CD4-positive, alpha-beta T cell treated with Interleukin-12 subunit alpha and Interleukin-12 subunit beta, for 1 hour (primary cell): ENCODE measurements around the gene RGP1.

Source experiments
- DNase-seq: peaks from one replicate; pipeline ENCODE4 v3.0.0-alpha.2; 2020

Gene RGP1

DNA sequence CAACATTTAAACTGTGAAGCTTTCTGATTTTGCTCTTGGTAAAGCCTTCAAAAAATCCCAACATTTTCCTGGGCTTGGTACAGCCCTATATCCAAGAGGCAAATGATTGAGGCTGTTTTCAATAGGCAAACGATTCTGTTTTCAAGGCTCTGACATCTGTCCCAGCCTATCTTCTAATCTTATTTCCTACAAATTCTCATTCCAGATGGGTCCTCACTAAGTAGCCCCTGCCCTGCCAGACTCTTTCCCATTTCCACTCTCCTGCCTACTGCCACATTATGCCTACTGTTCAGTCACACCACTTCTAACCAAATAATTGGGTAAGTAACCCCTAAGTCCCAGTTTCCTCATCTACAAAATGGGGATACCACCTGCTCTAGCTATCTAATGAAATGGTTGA, 3.5 kb upstream of the RGP1 start:
- no peak for DNase-seq

DNA sequence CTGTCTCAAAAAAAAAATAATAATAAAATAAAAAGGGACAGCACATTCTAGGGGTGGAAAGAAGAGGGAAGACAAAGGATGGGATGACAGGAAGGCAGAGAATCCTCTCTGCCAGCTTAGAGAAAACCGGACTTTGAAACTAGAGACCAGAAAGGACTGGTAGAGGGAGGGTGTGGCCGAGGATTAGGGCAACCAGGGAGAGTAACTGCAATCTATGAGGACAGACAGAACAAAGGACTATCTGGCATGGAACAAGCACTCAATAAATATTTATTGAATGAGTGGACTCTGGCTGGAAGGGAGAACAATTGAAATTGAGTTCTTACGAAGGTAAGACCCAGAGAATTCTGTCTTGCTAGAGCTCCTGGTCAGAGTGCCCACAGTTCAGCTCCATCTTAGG, 2.5 kb upstream of the RGP1 start:
- DNase-seq = no peak

DNA sequence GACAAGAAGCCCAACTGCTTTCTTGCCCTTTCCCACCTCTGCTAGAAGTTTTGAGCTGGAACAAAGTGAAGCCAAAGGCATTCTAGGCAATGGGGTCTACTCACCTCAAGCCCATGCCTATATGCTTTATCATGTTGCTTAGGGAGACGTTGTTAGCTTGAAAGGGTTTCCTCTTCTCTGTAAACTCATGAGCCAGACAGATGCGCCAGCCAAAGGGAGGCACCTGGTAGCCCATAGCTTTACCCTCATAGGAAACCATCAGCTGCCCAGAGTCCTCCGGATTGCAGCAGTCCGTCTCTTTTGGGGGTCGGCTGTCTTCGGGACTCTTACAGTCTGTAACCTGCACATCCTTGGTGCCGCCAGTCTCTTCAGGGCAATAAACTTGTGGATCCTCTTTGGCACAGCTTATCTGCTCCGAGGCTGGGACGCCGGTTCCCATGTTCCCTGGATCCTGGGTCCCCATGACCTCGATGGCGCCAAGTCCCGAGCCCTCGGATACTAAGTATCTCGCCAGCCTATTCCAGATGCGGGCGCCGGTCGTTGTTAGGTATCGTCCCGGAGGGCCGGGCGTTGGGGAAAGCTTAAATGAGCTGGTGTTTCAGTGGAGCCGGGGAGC, 737 bp upstream of the RGP1 start:
- peak; percentile 21 for DNase-seq

DNA sequence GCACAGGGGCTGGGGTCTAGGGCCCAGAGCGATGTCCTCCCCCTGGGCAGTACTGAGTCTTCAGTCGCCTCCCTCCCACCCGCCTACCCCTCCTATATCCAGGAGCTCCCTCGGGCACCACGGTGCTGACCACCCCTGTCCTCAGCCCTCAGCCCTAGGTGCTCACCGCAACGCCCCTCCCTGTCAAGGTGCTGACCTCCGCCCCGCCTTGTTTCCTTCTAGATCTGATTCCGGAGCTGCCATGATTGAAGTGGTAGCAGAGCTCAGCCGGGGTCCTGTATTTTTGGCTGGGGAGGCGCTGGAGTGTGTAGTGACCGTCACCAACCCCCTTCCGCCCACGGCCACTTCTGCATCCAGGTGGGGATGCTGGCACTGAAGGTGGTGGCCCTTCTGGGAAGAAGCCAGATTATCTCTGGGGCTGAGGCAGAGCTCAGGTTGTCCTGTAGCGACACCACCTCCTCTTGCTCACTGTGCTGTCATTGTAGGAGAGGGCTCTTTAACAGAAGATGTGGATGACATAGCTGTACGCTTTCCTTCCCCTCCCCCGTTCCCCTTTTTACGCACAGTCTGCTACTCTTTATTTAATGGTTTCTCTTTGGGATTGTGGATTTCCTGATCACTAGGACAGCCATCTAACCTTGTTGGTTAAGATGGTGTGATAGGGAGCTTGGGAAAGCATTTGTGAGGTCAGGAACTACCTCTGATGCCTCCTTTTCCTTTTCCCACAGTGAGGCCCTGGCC, 598 bp downstream of the RGP1 start:
- DNase-seq = peak; percentile 52

DNA sequence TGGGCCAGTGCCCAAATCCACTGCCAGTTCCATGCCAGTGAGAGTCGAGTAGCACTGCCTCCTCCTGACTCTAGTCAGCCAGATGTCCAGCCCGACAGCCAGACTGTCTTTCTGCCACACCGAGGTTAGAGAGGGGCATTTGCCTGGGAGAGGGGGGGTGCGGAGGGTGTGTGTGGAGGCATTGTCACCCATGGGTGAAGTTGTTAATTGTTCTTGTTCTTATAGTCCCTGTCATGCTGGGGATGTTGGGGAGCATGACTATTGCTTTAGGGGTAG, 1.1 kb downstream of the RGP1 start:
- DNase-seq = no peak

DNA sequence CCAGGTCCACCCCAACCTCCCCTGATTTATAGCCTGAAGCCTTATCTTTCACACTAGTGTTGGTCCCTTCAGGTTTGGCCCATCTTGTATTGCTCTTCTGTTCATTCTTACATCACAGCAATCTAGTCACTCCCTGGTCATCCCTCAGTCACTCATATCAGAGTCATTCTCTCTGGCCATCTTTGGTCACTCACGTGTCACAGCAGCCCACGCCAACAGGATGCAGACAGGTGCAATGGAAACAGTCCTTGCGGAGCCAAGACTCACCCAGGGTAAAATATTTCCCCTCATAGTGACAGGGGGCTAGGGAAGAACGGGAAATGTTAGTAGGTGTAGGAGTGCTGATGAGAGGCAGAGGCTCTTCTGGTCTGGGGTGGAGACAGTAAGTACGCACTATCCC, 4.4 kb downstream of the RGP1 start:
- DNase-seq = no peak

DNA sequence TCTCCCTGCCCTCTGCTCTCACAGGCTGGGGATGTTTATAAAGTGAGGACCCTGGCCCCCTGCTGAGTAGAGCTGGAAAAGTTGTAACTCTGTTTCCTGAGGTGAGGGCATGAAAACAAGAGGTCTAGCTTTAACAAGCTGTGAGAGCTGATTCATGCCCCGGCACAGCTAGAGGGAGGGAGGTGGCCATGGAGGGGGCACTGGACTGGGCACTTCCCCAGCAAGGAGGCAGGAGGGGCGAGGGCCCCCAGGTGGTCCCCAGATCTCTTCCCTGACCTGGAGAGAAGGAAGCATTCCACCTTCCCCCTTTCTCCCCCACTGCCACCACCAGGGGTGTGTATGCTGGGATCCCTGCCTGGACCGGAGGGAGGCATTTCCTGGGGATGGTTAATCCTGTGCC, 5.2 kb downstream of the RGP1 start, which contains the start of gene MSMP:
MSMP (minus strand) TSS at position 13 of the 400 bp plus-strand sequence. CDS start 147 bp downstream, outside the sequence.
- DNase-seq = no peak

DNA sequence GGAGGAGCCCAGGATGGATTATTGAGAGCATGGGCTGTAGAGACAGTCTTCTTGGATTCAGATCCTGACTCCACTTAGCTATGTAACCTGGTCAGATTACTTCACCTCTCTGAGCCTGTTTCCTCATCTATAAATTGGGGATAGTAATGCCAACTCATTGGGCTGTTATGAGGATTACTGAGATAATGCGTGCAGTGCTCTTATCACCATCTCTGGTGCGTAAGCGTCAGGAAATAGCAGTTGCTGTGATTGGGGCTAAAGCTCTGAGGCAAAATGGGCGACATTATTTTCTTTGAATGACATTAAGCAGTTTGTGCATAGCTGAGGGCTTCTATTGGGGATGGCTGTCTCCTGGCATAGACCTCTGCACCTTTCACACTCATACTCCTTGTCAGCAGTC, 6.0 kb downstream of the RGP1 start:
- no peak for DNase-seq

DNA sequence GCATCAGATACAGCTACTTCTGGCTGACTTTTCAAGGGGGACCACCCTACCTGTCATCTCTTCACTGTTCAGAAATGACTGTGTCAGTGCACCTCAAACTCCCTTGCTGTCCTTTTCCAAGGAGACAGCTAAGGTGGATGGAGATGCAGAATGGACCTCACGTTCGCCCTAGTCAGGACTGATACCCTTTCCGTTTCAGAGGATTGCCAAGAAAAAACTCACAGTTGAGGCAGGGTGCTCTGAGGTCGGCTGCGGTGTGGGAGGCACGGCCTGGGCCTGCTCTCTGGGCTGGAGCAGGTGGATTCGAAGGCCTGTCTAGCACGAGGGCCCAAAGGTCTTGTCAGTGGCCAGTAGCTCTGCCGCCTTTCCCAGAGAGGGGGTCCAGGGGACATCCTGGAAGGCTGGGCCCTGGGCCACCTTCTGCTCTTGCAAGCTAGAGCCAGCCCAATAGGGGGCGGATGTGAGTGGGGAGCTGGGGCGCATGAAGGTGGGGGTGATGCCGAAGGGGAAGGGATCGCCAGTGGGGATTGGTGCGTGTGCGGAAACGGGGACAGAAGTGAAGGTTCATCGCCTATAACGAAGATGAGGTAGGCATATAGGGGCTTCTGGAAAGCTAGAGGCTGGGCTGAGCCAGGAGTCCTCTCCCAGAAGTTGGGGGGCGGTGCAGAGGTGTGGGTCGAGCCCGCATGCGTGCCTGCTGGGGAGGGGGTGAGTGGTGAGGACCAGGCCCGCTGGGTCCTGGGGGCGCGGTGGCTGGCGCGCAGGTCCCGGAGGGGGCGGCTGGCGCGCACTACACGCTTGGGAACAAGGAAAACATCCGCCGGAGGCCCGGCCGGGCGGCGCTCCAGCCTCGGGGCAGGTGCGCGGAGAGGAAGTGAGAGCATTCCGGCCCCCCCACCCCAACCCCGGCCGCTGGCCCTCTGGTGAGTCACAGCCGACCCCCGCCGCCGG, 7.5 kb downstream of the RGP1 start:
- peak; percentile 79 for DNase-seq

DNA sequence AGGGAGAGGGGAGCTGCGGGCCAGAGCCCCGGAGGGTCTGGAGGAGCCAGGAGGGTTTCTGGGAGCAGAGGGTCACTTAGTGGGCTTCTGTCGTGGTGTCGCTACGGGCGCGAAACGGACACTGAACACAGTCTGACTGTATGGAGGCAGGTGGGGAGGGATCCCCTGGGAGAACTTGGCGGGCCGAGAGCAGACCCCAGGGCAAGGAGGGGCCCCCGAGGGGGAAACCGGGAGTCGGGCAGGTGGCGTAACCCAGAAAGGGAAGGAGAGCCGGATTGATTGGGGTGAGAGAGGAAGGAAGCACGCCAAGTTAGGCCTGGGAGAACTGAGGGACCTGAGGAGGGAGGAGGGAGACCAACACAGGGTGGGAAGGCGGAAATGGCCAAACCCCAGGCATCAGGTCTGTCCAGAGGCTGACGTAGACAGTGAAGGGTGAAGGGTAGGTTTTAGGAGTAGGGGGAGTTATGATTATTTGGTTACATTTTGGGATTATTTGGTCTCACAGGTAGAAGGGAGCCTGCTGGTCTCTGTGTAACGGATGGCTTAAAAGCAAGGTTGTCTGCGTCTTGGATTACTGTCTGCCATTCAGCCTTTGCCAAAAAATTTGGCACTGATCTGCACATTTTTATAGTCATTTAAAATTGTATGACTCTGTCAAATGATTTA, 8.3 kb downstream of the RGP1 start:
- DNase-seq = peak; percentile 15

DNA sequence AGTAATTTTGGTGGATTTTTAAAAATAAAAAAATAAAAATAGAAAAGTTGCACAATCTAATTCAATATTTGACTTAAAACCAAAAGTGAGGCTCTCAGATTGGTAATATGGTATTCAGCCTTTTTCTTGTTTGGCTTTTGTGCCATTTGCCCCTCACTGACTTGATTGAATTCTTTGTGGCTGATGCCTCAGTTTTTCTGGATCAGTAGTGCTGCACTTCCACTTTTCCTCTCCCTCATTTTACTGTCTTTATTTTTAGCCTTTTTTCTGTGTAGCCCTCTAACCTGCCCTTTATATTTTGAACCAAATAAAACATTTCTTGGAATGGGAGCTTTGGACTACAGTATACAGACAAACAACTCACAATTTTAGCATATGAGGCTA, 8.8 kb downstream of the RGP1 start:
- DNase-seq = no peak

DNA sequence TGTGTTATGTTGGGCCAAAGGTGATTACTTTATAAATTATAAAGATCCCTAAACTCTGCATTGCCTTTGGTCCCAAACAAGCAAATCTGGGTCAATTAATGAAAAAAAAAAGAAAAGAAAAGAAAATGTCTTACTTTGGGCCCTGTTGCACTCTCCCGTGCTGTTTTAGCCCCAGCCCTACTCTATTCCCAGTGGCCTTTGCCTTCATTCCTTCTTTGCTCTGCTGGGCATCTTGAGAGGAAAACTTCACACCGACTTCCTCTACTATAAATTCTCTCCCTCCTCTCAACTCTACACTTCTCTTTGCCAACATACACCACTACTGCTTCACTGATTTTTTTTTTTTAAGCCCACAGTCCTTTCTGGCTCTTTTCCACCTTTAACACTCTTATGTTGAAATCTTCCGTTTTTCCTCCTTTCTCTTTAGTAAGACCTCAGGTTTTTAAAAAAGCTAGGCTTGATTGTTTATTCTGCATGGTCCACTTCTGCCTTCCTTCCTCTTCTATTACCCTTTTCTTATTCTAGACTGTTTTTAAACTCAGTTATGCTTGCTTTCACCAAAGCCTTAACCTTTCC, 9.5 kb downstream of the RGP1 start:
- no peak for DNase-seq

DNA sequence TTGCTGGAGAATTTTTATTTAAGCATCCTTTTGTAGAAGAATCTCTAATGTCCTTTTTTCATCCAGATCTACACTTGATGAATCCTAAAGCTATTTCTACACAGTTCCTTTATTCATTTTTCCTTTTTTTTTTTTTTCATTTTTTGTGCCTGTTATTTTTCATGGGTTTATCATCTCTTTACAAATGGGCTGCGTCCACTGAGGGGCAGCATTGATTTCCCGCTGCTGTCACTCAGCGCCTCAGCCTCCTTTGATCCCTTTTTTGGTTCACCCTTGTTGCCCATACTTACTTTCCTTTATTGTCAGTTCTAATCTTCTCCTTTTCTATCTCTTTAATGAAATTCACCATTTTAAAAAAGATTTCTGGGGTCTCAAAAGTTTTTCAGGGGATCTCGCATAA, 10.7 kb downstream of the RGP1 start:
- no peak for DNase-seq

DNA sequence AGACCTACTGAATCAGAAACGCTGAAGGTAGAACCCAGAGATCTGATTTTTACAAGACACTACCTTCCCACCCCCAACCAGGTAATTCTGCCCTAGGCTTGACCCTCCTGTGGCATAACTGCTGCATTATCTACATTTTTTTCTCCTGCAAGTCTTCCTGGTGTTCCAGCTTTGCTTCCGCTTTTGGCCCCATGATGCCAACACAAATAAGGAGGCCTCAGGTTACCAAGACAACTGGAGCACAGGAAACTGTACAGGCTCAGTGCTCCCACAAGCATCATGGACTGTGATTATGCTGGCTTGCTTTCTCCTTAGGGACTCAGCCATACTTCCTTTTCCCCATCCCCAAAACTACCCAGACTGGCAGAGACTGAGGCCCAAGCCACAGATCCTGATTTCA, 11.6 kb downstream of the RGP1 start:
- no peak for DNase-seq

DNA sequence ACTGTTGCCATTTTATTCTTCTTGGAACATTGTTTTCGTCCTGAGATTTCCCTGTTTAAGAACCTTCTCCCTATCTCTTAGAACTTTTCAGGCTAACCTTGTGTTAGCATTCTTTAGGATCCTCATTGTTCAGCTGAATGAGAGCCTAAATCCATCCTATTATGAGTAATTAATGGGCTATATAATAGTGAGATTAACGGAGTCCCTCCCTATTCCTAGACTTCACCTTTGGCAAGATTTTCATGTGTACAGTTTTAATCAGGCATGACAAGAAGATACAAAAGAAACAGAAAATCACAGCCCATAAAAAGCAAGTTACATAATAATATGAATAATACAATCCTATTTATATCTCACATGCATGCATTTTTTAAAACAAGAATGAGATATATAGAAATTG, 14.1 kb downstream of the RGP1 start:
- DNase-seq = no peak

DNA sequence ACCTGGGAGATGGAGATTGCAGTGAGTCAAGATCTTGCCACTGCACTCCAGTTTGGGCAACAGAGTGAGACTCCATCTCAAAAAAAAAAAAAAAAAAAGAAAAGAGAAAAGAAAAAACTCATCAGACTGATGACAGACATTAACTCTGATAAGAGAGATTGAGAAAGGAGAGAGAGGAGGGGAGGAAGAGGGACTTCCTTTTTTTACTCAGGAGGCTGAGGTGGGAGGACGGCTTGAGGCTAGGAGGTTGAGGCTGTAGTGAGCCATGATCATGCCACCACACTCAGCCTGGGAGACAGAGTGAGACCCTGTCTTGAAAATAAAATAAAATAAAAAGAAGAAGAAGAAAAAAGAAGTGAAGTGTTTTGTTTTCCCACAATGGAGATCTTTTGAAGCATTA, 14.7 kb downstream of the RGP1 start:
- no peak for DNase-seq

DNA sequence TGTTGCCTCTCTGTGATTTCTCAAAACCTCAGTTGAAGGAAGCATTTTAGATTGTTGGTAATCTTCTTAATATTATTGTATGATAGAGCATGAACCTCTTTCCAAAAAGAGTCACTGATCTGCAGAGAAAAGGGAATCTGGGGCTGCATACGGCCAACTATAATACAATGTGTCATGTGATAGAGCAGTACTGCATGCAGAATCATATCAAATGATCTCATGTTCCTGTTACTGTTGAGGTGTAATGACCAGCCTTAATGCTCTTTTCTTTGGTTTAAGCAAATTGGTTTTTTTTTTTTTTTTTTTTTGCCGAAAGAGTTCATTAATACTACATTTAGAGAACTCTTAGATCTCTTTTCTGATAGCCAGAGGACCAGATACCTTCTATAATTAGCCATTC, 17.9 kb downstream of the RGP1 start:
- no peak for DNase-seq

DNA sequence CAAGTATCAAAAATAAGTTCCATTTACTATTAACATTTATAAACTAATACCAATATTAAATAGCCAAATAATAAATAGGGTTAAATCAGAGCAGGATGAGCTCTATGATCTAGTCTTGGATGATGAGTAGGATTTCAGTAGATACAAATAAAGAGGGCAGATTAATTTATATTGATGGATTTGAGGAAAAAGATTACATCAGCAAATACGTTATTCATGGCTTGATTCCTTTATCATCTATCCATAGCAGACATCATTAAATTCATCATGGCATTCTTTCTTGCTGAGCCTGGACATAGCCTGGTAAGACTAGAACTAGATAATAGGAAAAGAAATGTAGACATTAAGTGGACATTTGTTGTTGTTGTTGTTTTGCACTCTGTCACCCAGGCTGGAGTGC, 18.4 kb downstream of the RGP1 start:
- no peak for DNase-seq

DNA sequence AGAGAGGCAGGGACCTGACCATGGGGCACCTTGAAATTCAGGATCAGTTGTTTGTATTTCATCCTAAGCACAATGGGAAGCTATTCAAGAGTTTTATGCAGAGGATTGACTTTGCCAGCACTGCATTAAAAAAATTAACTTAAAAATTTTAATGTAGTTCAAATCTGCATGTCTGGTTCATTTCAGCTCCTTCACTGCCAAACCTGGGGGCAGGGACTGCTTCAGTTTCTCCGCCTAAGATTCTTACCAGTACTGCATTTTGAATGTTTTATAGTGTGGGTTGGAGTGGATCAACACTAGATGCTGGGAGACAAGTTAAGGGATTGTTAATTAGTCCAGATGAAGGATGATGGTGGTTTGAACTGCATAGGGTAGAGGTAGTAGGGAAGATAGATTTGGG, 20.7 kb downstream of the RGP1 start:
- DNase-seq = no peak

DNA sequence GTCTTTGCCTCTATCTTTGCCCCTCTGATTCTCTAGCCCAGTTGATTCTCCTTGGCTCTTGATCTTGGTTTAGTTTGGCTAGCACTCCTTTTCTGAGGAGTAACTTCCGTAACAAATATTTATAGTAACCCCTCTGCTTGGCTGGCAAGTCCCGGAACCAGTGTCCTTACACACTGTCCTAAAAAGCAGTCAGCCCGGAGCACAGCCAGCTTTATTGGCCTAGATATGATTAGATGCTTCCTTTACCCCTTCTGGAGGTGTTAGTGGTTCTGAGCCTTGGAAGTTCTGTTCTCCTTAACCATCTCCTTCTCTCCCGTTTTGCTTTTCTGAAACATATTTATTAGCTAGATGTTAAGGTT, 22.0 kb downstream of the RGP1 start:
- no peak for DNase-seq

DNA sequence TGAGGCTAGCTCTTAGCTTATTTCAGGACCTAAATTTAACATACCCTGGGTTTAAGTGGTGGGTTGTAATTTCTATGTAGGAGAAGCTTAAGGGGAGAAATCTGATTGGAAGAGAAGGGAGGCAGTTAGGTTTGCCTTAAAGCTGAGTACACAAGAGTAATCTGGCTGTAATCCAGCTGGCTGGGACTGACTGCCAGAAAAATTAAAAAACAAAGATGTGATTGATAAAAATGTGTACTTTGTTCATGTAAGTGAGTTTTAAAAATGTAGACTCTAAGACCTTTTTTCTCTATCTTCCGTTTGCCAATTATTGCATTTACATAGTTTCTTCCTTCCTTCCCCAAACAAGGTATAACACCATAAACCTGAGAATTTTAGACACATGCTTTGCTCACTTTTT, 22.4 kb downstream of the RGP1 start:
- DNase-seq = no peak

DNA sequence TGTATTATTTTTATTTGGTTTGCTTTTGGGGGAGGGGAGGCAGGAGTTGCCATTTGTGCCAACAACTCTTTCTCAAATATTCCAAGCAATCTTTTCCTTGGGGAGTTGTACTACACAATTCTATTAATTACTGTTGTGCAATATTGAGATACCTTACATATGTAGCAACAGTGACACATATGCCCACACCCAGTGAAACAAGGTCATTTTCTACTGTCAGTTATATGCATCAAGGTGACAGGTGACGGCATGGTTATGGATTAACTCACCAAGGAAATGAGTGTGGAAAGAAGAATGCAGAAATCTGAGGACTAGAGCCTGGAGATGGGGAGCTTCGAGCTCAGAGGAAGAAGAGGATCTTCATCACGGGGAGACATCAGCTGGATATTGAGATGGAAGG, 22.9 kb downstream of the RGP1 start:
- no peak for DNase-seq
